Common myeloid progenitor, CD34-positive (primary cell): Measurements from ENCODE around the gene TLR7.
A peak's percentile ranks its signal among the peaks of the same experiment; 100 is the strongest.

ENCODE experiments used
- CTCF ChIA-PET: fragments of 350-600 bp; sonication (Branson Sonifier 250); formaldehyde crosslinking; loops from one replicate; lab custom pipeline; 2021; ENCODE audit warnings: antibody characterized with exemption; lab: Charles Lee
- POLR2A ChIA-PET: fragments of 350-600 bp; sonication (Branson Sonifier 250); formaldehyde crosslinking; loops from one replicate; lab custom pipeline; 2021; ENCODE audit warnings: antibody characterized with exemption; lab: Charles Lee
- DNase-seq, 3 donors: peaks; one replicate each; pipeline versions ENCODE4 v3.0.0 to v3.0.0-alpha.2; 2013
- H3K27ac ChIP-seq, 2 experiments: 1 replicate in 1 of 2; 2 replicates in 1 of 2; pipeline ENCODE4 v1.7.0; 2013; ENCODE audit warnings: inconsistent platforms in 2 of 2, low read length in 2 of 2, mild to moderate bottlenecking in 2 of 2, low read depth in 1 of 2, moderate library complexity in 1 of 2; ENCODE audit not compliant: severe bottlenecking in 2 of 2, insufficient read depth in 1 of 2, poor library complexity in 1 of 2
- H3K27me3 ChIP-seq, 5 experiments: replicated peaks in 2 of 5; 1 replicate in 3 of 5; 2 replicates in 2 of 5; pipeline versions ENCODE4 v1.6.1 to v1.7.0; 2013; ENCODE audit warnings: low read length in 4 of 5, mild to moderate bottlenecking in 2 of 5, moderate library complexity in 2 of 5, inconsistent platforms in 1 of 5; ENCODE audit not compliant: insufficient read depth in 5 of 5, control insufficient read depth in 4 of 5
- H3K36me3 ChIP-seq, 4 experiments: 1 replicate in 2 of 4; 2 replicates in 2 of 4; pipeline versions ENCODE4 v1.6.1 to v1.7.0; 2013; ENCODE audit warnings: low read length in 3 of 4, control low read depth in 1 of 4, mild to moderate bottlenecking in 1 of 4; ENCODE audit not compliant: control insufficient read depth in 4 of 4, insufficient read depth in 4 of 4
- H3K4me1 ChIP-seq, 4 experiments: 1 replicate in 3 of 4; 2 replicates in 1 of 4; pipeline versions ENCODE4 v1.6.1 to v1.7.1; 2013; ENCODE audit warnings: low read length in 3 of 4, mild to moderate bottlenecking in 3 of 4, control low read depth in 1 of 4, inconsistent platforms in 1 of 4, moderate library complexity in 1 of 4; ENCODE audit not compliant: control insufficient read depth in 4 of 4, insufficient read depth in 4 of 4; ENCODE audit errors: control extremely low read depth in 1 of 4
- H3K4me3 ChIP-seq, 7 experiments: 1 replicate in 4 of 7; 2 replicates in 3 of 7; pipeline versions ENCODE4 v1.5.1 to v1.7.0; 2013; ENCODE audit warnings: mild to moderate bottlenecking in 7 of 7, low read length in 6 of 7, moderate library complexity in 6 of 7, inconsistent platforms in 2 of 7, low read depth in 2 of 7, control low read depth in 1 of 7; ENCODE audit not compliant: insufficient read depth in 4 of 7, control insufficient read depth in 1 of 7; ENCODE audit errors: extremely low read depth in 1 of 7
- H3K9me3 ChIP-seq, 5 experiments: 1 replicate in 4 of 5; 2 replicates in 1 of 5; pipeline versions ENCODE4 v1.6.1 to v1.7.1; 2013; ENCODE audit warnings: low read length in 4 of 5, mild to moderate bottlenecking in 2 of 5, inconsistent platforms in 1 of 5, low read depth in 1 of 5, moderate library complexity in 1 of 5; ENCODE audit not compliant: control insufficient read depth in 4 of 5, insufficient read depth in 2 of 5; ENCODE audit errors: control extremely low read depth in 1 of 5
- WGBS: methylation state at CpG from one replicate; pipeline ENCODE4 v1.1.5; 2013; ENCODE audit not compliant: insufficient coverage; 5-methylcytosine and 5-hydroxymethylcytosine counted together

TLR7 gene

DNA sequence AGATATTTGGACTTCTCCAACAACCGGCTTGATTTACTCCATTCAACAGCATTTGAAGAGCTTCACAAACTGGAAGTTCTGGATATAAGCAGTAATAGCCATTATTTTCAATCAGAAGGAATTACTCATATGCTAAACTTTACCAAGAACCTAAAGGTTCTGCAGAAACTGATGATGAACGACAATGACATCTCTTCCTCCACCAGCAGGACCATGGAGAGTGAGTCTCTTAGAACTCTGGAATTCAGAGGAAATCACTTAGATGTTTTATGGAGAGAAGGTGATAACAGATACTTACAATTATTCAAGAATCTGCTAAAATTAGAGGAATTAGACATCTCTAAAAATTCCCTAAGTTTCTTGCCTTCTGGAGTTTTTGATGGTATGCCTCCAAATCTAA lies 20.3 kb downstream of the TLR7 start:
- CTCF ChIA-PET: no interaction called here
- H3K4me1 ChIP-seq: peaks cover 4 to 18% (median 7%) of the 10 kb centered on the region in 4 experiments
- H3K27me3 ChIP-seq: peaks cover 0 to 7% (median 0%) of the 10 kb centered on the region in 5 experiments
- no peak for DNase-seq
- POLR2A ChIA-PET: no interaction called here
- H3K9me3 ChIP-seq: no peaks in the 10 kb centered on the region
- no CpG with 5 or more reads among the region's 2 CpGs for WGBS
- H3K4me3 ChIP-seq: no peak overlapping the region
- no peak overlapping the region for H3K27ac ChIP-seq
- H3K36me3 ChIP-seq: no peaks in the 10 kb centered on the region

DNA sequence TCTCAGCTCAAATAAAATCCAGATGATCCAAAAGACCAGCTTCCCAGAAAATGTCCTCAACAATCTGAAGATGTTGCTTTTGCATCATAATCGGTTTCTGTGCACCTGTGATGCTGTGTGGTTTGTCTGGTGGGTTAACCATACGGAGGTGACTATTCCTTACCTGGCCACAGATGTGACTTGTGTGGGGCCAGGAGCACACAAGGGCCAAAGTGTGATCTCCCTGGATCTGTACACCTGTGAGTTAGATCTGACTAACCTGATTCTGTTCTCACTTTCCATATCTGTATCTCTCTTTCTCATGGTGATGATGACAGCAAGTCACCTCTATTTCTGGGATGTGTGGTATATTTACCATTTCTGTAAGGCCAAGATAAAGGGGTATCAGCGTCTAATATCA lies 20.9 kb downstream of the TLR7 start:
- no peak for DNase-seq
- Histone ChIP-seq H3K9me3 (no peaks in the 10 kb centered on the region), H3K27me3 (peaks cover 0 to 7% (median 0%) of the 10 kb centered on the region in 5 experiments), H3K27ac (no peak overlapping the region), H3K4me3 (no peak overlapping the region), H3K4me1 (peaks cover 4 to 22% (median 7%) of the 10 kb centered on the region in 4 experiments), H3K36me3 (no peaks in the 10 kb centered on the region)
- POLR2A ChIA-PET: no interaction called here
- 90% methylated on average over 2 of the region's 3 CpGs for WGBS
- CTCF ChIA-PET: no interaction called here

DNA sequence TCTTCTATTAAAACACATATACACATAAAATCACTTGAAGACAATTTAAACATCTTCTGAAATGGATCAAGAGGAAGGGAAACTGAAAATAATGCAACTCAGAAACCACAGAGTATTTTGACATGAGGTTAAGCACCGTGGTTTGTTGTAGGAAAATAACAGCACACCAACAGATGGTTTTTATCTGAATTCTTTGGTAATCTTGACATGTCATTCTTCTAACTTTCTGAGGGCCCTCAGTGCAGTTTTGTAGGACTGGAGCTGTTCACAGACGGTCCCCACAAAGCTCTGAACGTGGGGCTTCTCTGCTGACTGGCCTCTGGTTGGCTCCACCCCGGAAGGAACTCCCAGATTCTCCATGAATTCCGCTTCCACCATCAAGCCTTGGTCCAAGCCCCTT lies 23.6 kb downstream of the TLR7 start:
- POLR2A ChIA-PET: no interaction called here

DNA sequence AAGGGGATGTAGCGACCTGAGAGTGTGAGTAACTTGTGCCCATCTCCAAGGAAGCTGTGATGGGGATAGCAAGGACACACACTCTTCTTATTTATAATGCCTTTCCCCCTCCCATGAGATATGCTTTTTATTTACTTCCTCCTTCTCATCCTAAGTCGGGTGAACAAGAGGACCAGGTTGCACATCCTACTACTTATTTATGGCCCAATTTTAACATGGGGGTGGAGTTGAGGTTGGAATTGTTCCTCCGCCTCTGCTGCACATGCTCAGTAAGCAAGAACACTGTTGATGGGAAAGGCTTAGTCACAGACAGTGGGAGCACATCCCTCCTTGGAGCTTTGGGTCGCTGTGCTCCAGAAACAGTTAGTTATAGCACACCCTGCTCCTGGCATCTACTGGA lies 24.3 kb downstream of the TLR7 start:
- WGBS: 94% methylated on average over 2 of the region's 4 CpGs

More for the DNA sequence above, 23.6 kb downstream of the TLR7 start:
- H3K9me3 ChIP-seq: no peaks in the 10 kb centered on the region
- H3K4me3 ChIP-seq: no peak overlapping the region
- WGBS: 44% methylated on average over 5 of the region's 5 CpGs
- CTCF ChIA-PET: interaction anchor here (1.1 kb wide), 2 partner anchors 71 to 616 kb away, joined by 3 read pairs; no protein-coding TSS in a partner anchor
- no peaks in the 10 kb centered on the region for H3K36me3 ChIP-seq
- peaks cover 0 to 7% (median 0%) of the 10 kb centered on the region in 5 experiments for H3K27me3 ChIP-seq
- no peak overlapping the region for H3K27ac ChIP-seq
- DNase-seq: peak; percentile 20 to 86 (median 78)
- H3K4me1 ChIP-seq: peaks cover 4 to 26% (median 7%) of the 10 kb centered on the region in 4 experiments

DNA sequence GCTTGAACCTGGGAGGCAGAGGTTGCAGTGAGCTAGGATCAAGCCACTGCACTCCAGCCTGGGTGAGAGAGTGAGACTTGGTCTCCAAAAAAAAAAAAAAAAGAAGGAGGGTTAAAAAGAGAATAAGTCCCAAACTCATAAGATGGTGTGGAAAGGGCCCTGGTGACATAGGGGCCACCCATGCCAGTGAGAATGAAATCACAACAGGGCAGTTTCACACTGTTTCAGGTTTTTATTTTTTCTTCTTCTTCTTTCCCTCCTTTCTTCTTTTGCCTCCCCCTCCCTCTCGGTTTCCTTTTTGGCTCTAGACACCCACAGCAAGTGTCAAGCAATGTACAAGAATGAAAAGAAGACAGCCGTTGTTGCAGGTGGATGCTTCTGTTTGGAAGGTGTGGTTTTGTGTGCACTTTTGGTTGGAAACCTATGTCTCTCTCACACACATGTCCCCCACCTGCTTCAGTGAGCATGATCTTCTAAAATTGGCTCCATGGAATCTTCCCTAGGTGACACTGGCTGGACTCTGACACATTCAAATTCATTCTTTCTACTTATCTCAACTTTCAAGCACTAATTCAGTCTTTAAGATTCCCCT lies 25.1 kb downstream of the TLR7 start:
- Histone ChIP-seq H3K4me3 (no peak overlapping the region), H3K27me3 (peaks cover 0 to 7% (median 0%) of the 10 kb centered on the region in 5 experiments), H3K36me3 (no peaks in the 10 kb centered on the region), H3K27ac (no peak overlapping the region), H3K4me1 (peaks cover 4 to 26% (median 7%) of the 10 kb centered on the region in 4 experiments), H3K9me3 (no peaks in the 10 kb centered on the region)
- ChIA-PET CTCF (interaction anchor here (1.9 kb wide), 1 partner anchor 77 kb away, joined by 17 read pairs; no protein-coding TSS in a partner anchor), POLR2A (no interaction called here)
- no peak for DNase-seq
- WGBS: no CpG with 5 or more reads among the region's 2 CpGs

More for the DNA sequence above, 24.3 kb downstream of the TLR7 start:
- POLR2A ChIA-PET: no interaction called here
- Histone ChIP-seq H3K4me1 (peaks cover 4 to 26% (median 7%) of the 10 kb centered on the region in 4 experiments), H3K9me3 (no peaks in the 10 kb centered on the region), H3K4me3 (no peak overlapping the region), H3K36me3 (no peaks in the 10 kb centered on the region), H3K27ac (no peak overlapping the region), H3K27me3 (peaks cover 0 to 7% (median 0%) of the 10 kb centered on the region in 5 experiments)
- CTCF ChIA-PET: interaction anchor here (1.1 kb wide), 1 partner anchor 72 kb away, joined by 3 read pairs; no protein-coding TSS in a partner anchor
- DNase-seq: no peak

DNA sequence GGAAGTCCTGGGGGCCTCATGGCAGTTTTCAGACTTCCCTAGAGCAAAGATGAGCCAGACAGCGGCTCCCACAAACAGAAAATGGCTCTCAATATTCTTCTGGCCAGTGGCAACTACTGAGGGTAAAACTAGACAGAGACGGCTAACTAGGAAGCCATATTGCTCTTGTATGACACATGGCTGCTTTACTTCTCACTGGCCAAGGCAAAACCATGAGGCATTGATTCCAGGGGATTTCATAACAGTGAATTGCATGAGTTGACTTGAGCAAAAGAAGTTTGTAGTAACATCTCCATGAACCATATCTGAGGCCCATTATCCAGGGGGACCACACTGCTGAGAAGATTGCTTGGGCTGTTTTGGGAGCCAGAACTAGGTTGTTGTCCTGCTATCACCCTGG lies 25.8 kb downstream of the TLR7 start:
- DNase-seq: no peak
- Histone ChIP-seq H3K27me3 (peaks cover 0 to 7% (median 0%) of the 10 kb centered on the region in 5 experiments), H3K36me3 (no peaks in the 10 kb centered on the region), H3K27ac (no peak overlapping the region), H3K4me1 (peaks cover 4 to 26% (median 7%) of the 10 kb centered on the region in 4 experiments), H3K9me3 (no peaks in the 10 kb centered on the region), H3K4me3 (no peak overlapping the region)
- ChIA-PET CTCF (interaction anchor here (1.9 kb wide), 1 partner anchor 78 kb away, joined by 17 read pairs; no protein-coding TSS in a partner anchor), POLR2A (no interaction called here)
- WGBS: 96% methylated on average over 2 of the region's 2 CpGs
